Erythroblast (primary cell): Measurements from ENCODE around the gene C1QTNF12.

Source experiments
- DNase-seq, 2 experiments: peaks; one replicate each; lab custom pipeline; 2025; lab: John Stamatoyannopoulos, UW
- GATA1 ChIP-seq: IDR thresholded peaks from 2 replicates; pipeline ENCODE4 v1.6.1; 2011; ENCODE audit warnings: low read depth, mild to moderate bottlenecking, control low read depth, low read length, moderate library complexity
- POLR2A ChIP-seq: IDR thresholded peaks from 2 replicates; pipeline ENCODE4 v1.6.1; 2011; ENCODE audit warnings: mild to moderate bottlenecking, low read length

Gene C1QTNF12

DNA sequence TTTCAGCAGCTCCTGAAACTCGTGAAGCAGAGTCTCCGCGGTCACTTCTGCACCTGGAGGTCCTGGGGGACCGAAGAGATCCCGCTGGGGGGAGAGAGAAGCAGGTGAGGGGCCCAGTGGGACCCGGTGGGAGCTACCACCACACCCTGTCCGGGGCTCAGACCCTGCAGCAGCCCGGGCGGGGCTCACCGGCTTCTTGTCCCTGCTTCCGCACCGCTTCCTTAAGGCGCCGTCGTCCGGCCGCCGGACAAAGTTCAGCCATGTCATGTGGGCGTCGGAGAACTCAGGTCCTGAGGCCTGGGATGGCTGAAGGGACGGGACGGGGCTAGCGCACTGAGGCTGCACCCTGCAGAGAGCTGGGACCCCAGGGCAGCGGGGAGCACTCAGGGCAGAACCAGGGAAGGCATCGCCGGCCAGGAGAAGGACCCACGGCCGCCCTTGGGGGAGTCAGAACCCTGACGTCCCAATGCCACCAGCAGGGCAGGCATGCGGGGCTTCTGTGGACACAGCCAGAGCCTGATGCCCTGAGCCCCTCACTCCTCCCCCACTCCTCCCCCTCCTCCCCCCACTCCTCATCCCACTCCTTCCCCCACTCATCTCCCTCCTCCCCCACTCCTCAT, 2.2 kb downstream of the C1QTNF12 start:
- no peak for TF ChIP-seq GATA1
- TF ChIP-seq POLR2A: no peak
- DNase-seq: no peak

DNA sequence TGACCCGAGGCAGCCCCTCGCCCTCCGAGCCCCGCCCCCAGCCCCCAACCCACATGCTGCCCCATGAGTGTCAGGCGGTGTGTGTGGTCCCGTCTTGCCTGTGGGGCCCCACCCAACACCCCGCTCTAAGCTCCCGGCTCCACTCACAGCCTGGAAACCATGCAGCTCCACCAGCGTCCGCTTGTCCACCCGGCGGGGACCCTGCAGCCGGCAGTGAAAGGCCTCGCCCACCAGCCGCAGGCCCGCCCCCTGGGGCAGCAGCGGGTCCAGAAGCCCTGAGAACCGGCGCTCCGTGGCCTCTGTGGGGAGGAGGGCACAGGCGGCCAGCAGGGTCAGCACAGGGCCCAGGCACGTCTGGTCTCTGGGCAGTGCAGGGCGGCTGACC, 2.7 kb downstream of the C1QTNF12 start:
- TF ChIP-seq GATA1: no peak
- no peak for TF ChIP-seq POLR2A
- DNase-seq: no peak

DNA sequence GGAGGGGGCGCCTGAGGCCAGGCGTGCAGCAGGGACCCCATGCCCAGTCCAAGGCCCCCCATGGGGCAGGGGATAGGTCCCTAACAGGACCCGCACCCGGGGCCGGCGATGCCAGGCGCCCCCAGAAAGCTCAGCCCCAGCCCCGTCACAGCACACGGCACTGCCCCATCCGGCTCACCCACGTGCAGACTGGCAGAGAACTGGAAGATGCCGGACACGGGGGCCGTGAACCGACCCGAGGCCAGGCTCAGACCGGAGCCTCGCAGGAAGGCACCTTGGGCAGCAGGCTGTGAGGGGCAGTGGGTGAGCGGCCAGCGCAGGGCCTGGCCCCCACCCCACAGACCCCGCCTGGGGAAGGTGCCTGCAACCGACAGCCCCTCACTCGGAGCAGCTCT, 3.3 kb downstream of the C1QTNF12 start:
- TF ChIP-seq GATA1: no peak
- no peak for TF ChIP-seq POLR2A
- no peak for DNase-seq

DNA sequence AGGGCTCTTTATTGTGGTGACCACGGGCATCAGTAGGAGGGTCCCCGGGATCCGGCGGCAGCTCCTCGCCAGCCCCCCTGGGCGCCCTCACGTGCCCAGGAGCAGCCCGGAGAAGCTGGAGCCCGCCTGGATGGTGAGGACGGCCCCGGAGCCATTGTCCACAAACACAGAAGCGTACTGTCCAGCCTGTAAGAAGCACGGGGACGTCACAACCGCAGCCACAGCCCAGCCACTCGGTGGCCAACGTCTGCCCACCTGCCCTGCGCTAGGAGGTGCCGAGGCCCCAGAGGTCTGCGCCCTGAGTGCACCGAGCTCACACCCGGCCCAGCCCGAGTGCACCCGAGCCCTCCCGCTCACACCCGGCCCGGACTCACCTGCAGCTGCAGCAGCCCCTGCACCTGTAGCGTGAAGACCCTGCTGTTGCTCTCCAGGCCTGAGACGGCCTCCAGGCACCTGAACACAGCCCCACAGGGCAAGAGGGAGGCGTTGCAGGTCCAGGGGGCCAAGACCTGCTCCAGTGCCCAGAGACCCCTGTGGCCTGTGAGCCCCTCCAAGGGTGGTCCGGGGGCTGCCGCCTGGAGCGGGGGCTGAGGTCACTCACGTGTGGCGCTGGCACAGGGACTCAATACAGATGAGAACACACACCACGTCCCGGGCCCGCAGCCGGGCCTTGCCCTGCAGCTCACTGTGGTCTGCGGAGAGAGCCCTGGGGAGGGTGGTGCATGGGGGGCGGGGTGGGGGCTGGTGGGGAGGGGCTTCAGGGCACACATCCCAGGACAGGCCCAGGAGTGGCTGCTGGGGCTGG, 3.9 kb downstream of the C1QTNF12 start:
- TF ChIP-seq GATA1: no peak
- TF ChIP-seq POLR2A: no peak
- DNase-seq: no peak

DNA sequence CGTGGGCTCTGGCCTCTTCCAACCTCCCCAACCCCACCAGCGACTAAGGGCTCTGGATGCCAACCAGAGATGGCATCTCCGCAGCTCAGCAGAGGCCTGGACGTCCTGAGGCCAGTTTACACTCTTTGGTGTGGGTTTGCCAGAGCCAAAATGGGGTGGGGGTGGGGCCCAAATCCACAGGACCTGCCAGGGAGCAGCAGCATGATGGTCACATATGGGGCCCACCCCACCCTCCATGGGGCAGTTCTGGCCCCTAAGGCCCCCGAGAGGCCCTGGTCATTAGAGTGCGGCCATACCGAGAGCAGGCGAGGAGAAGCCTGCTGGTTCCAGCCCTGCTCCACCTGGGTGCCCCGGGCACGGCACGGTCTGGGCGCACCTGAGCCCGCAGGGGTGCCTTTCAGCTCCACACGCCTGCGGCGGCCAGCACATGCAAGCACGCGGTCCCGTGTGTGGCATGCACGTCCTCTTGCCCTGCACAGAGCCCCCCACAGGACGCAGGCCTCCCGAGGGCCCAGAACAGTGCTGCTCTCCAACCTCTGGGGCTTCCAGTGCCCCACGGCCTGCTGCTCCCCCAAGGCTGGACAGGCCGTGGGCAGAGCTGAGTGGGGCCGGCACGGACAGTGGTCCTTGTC, 4.8 kb downstream of the C1QTNF12 start:
- no peak for DNase-seq
- no peak for TF ChIP-seq POLR2A
- TF ChIP-seq GATA1: no peak

DNA sequence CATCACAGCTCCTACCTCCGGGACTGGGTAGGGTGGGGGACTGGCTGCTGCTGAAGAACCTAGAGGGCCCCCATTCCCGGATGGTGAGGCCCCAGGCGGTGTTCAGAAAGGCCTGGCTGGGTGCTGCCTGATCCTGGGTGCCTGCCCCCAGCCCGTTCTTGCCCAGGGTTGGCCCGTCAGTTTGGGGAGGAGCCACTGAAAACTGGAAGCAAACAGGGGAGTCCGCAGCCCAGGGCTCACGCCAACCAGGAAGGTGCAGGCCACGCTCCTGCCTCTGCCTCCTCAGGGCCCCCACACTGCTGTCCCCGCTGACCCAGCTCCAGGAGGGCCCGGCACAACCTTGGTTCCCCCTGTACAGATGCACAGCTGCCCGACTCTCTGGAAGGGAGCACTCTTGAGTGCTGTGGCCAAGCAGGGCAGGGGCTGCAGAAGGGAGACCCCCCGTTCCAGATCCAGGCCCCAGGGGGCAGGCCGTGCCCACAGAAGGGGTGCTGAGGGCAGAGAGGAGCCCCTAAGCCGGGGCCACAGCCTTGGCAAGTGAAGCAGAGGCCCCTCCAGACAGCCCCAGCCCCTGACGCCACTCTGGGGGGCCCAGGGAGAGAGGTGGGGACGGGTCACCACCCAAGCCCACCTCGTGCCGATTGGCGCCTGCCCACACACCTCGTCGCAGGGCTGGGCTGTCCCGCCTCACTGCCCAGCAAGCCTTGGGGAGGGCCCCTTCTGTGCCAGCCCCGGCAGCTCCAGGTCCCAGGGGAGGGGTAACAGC, 5.5 kb downstream of the C1QTNF12 start:
- TF ChIP-seq POLR2A: no peak
- no peak for TF ChIP-seq GATA1
- no peak for DNase-seq

DNA sequence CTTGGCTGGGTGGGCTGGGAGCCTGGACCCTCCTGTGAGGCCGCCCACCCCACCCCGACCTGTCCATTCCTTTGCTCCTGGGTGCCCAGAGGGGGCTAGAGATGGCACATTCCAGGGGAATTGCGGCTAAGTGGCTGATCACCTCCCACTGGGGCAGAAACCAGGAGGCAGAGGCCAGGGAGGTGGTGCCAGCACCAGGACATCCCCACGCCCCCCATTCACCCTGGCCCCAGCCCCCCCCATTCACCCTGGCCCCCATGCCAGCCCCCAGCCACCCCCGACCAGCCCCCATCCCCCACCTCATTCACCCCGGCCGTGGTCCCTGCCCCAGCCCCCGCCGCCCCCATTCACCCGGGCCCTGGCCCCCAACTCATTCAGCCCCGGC, 6.2 kb downstream of the C1QTNF12 start:
- TF ChIP-seq POLR2A: no peak
- no peak for TF ChIP-seq GATA1
- DNase-seq: no peak

DNA sequence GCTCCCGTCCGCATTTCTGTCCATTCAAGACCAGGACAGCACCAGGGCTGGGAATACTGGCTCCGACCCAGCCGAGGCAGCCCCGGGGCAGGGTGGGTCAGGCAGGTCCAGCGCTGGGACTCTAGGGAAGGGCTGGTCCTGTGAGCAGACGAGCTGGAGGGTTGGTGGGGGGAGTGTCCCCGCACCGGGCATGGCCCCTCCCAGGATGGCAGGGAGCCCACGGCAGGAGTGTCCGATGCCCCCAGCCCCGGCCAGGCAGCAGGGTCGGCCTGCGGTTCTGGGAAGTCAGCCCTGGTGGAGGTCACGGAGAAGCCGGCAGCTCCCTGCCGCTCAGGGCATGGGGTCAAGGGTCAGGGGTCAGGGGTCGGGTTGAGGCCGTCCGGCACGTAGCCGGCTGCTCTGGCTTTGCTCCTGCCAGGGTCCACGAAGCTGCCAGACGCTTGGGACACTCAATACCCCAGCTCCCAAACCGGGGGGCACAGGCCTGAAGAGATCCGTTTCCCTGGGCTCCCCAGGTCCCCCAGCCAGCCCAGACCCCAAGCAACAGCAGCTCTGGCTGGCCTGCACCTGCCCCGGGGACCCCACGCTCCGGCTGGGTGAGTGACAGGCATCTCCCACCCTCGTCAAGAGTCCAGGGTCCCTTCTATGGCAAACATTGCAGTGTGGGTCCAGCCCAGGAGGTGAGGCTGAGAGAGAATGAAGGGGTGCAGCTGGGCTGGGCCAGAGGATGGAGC, 6.7 kb downstream of the C1QTNF12 start:
- no peak for DNase-seq
- no peak for TF ChIP-seq GATA1

DNA sequence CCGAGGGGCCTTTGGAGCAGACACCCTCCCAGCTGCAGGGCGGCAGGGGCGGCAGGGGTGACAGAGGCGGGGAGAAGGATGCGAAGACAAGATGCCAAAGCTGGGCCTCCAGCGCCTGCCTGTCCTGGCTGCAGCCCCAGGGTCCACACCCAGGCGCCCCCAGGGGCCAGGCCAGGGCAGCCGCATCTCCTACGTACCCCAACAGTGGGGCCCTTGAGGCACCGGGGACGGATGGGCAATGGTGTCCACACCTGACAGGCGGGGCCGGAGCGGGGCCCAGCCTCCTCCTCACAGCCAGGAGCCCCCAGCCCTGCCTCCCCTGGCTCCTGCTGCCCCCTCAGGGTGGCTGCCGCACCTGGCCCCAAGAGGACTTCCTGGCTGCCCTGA, 7.3 kb downstream of the C1QTNF12 start:
- DNase-seq: peak in 1 of 2 experiments; percentile 31
- TF ChIP-seq POLR2A (no peak), GATA1 (no peak)

DNA sequence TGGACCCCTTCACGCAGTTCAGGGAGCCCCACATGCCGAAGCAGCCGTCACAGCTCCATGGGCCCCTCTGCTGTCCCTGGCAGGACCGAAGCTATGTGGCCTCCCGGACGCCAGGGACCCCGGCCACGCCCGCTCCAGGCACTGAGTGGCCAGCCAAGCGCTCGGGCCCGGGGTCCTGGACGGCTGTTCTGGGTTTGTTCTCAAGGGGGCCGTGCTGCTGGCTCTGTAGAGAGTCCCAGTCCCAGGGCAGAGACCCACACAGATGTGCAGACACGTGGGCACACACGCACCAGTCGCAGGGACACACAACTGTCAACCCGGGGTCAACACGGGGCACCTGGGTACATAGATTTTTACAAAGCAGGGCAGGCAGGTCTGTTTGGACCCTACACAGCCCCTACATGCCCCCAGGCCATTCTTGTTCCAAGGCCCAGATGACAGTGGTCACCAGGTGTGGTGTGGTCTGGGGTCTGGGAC, 7.8 kb downstream of the C1QTNF12 start:
- DNase-seq: no peak

DNA sequence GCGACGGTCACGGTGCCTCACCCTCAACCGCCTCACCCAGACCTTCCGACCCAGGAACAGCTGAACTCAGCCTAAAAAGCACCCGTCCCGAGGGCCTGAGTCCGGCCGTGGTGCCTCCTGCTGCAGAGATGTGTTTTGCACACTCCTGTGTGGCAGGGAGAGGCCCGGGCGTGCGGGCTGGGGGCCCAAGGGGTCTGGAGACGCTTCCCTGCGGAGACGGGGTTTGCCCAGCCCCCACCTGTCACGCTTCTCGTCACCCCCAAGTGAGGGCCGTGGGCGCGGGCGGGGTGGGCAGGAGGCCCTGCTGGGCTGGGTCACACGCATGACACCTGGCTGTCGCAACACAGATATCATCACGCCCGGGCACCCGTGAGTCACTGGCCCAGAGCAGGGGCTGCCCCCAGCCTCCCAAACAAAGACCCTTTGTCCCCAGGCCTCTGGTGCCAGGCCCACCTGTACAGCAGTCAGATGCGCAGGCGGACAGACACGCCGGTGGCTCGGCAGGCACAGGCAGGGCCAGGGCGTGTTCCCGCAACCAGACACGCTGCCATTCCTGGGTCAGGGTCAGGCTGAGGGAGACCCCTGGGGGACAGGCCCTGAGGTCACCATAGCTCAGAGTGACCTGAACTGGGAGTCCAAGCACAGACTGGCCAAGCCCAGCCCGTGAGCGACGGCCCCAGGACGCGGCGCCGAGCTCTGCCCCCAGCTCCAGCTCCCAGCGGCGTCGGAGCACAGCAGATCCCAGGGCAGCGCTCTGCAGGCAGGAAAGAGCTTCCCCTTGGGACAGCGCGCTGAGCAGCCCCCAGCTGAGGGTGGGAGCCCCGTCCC, 8.4 kb downstream of the C1QTNF12 start:
- TF ChIP-seq POLR2A: no peak
- no peak for TF ChIP-seq GATA1
- DNase-seq: no peak

More for the DNA sequence above, 7.8 kb downstream of the C1QTNF12 start:
- TF ChIP-seq GATA1 (no peak), POLR2A (no peak)

DNA sequence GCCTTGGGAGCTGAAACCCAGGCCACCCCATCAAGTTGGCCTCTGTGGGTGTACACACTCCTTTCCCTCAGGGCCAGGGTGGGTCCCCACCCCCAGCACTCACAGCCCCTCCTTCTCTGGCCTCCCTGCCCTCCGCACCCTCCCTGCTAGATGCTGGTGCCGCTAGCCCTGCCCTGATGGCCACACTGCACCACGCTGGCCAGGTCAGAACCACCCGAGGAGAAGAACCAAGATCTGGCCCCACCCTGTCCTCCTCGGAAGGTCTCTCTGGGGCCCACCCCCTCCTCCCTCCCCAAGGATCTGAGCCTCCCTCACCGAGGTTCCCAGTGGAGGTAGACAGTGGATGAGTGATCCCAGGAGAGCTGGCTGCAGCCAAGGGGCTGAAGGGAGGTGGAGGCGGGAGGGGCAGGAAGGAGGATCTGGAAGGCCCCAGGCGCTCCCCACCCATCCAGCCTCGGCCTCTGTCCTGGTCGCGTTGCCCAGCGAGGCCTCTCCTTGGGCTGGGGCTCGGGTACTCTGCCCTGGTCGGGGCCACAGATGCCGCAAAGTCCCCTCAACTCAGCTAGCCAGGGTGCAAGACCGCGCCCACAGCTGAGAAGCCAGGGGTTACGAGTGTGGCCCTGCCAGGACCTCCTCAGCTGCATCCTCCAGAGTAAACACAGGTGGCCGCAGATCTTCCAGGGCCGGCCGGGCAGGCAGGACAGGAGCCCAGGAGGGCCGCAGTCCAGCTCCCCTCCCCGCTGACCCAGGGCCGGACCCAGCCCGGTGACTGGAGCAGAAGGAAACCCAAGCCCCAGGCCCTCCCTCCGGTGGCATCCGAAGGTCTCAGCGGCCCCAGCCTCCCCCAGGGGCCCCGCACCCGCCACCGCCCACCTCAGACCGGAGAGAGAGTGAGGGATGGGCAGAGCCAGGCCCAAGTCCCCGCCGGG, 9.3 kb downstream of the C1QTNF12 start:
- no peak for DNase-seq
- TF ChIP-seq GATA1 (no peak), POLR2A (no peak)
